Measurements from ENCODE around the gene ISY1.

- TF ChIP-seq, protein P1, sequence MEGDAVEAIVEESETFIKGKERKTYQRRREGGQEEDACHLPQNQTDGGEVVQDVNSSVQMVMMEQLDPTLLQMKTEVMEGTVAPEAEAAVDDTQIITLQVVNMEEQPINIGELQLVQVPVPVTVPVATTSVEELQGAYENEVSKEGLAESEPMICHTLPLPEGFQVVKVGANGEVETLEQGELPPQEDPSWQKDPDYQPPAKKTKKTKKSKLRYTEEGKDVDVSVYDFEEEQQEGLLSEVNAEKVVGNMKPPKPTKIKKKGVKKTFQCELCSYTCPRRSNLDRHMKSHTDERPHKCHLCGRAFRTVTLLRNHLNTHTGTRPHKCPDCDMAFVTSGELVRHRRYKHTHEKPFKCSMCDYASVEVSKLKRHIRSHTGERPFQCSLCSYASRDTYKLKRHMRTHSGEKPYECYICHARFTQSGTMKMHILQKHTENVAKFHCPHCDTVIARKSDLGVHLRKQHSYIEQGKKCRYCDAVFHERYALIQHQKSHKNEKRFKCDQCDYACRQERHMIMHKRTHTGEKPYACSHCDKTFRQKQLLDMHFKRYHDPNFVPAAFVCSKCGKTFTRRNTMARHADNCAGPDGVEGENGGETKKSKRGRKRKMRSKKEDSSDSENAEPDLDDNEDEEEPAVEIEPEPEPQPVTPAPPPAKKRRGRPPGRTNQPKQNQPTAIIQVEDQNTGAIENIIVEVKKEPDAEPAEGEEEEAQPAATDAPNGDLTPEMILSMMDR (IDR thresholded peaks at IDR 0.05), result no peak
- TF ChIP-seq EZH2 (IDR thresholded peaks at IDR 0.05; ENCODE audit: borderline replicate concordance, insufficient read depth, low read depth, low read length, poor library complexity, severe bottlenecking), result no peak
Observed at GRCh38 chr3:129104498-129105079, 56.3 kb downstream of the ISY1 start.

All from B cell (primary cell).